DMS79 treated with DMSO at 0.1 percent for 48 hours (cell line): Measurements from ENCODE around the gene STEAP3.

Source experiments
- DNase-seq: peaks from one replicate; lab custom pipeline; 2025; lab: John Stamatoyannopoulos, UW

Gene STEAP3

GRCh38 chr2:119227346-119227745 lies 3.7 kb downstream of the STEAP3 start:
- DNase-seq, result no peak

GRCh38 chr2:119228136-119228535 lies 4.5 kb downstream of the STEAP3 start:
- no peak for DNase-seq

GRCh38 chr2:119228964-119229363 lies 5.3 kb downstream of the STEAP3 start:
- DNase-seq, result no peak

- no peak for DNase-seq
Observed at GRCh38 chr2:119229716-119230115, 6.1 kb downstream of the STEAP3 start.

GRCh38 chr2:119230219-119231185 lies 6.9 kb downstream of the STEAP3 start:
- no peak for DNase-seq

GRCh38 chr2:119231975-119232665 lies 8.5 kb downstream of the STEAP3 start:
- DNase-seq, result no peak

GRCh38 chr2:119232666-119232993 lies 9.0 kb downstream of the STEAP3 start:
- no peak for DNase-seq

GRCh38 chr2:119233326-119234020 lies 9.8 kb downstream of the STEAP3 start:
- DNase-seq, result no peak

- no peak for DNase-seq
Observed at GRCh38 chr2:119234021-119235019, 10.7 kb downstream of the STEAP3 start.

- no peak for DNase-seq
Observed at GRCh38 chr2:119236796-119237195, 13.2 kb downstream of the STEAP3 start.

- peak; percentile 81 for DNase-seq
Observed at GRCh38 chr2:119240311-119241204, 16.9 kb downstream of the STEAP3 start.

GRCh38 chr2:119241205-119241532 lies 17.5 kb downstream of the STEAP3 start:
- no peak for DNase-seq

GRCh38 chr2:119242276-119243119 lies 18.9 kb downstream of the STEAP3 start:
- peak; percentile 39 for DNase-seq

- DNase-seq, result no peak
Observed at GRCh38 chr2:119243621-119244020, 20.0 kb downstream of the STEAP3 start.

- DNase-seq, result no peak
Observed at GRCh38 chr2:119245076-119245840, 21.6 kb downstream of the STEAP3 start.

- no peak for DNase-seq
Observed at GRCh38 chr2:119245841-119246230, 22.2 kb downstream of the STEAP3 start.

GRCh38 chr2:119246884-119247843 lies 23.5 kb downstream of the STEAP3 start:
- no peak for DNase-seq

- no peak for DNase-seq
Observed at GRCh38 chr2:119247844-119248271, 24.2 kb downstream of the STEAP3 start.
